Brain microvascular endothelial cell (primary cell): ENCODE measurements around the gene MCC.

Experiments used
- DNase-seq: peaks from one replicate; pipeline ENCODE4 v3.0.0-alpha.2; 2020
- H3K27ac ChIP-seq: fragments of 250-450 bp; sonication (Bioruptor Pico); 2 replicates; pipeline ENCODE4 v1.5.1; 2020; ENCODE audit warnings: mild to moderate bottlenecking, moderate library complexity
- H3K27me3 ChIP-seq: fragments of 250-450 bp; sonication (Bioruptor Pico); replicated peaks from 2 replicates; pipeline ENCODE4 v1.5.1; 2020; ENCODE audit warnings: mild to moderate bottlenecking
- H3K36me3 ChIP-seq: fragments of 250-450 bp; sonication (Bioruptor Pico); replicated peaks from 2 replicates; pipeline ENCODE4 v1.5.1; 2020; ENCODE audit warnings: mild to moderate bottlenecking
- H3K4me3 ChIP-seq: 2 replicates; pipeline ENCODE4 v1.5.1; 2011; ENCODE audit warnings: low read depth, mild to moderate bottlenecking, control low read depth, low read length, moderate library complexity
- in situ Hi-C: cut with HindIII; loops from 2 replicates; pipeline ENCODE4 v1.10.0; 2017; ENCODE audit warnings: low sequenced_read_pairs, low pct_ligation_motif_present
- TF ChIP-seq, protein P1 (sequence below): IDR thresholded peaks from 2 replicates; pipeline ENCODE4 v1.5.1; 2011; ENCODE audit warnings: low read depth, mild to moderate bottlenecking, moderate library complexity, low read length, control low read depth, inconsistent platforms; ENCODE audit errors: missing control alignments

The MCC gene

DNA sequence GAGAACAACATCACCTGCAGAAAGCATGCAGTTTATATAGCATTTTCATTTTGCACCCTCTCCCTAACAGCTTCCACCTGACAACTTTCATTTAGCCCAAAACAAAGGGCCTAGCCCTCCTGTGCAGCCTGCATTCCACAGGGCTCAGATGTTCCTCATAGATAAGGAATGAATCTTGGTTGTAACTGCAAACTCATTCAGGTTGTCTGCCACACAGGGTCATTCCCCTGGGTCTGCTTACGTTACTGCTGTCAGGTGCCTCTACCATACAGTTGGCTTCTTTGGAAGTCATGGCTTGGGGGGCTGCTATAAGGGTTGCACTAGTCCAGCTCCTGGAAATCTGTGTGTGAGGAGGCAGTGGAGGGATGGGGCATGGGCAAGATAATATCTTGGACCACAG, 514.3 kb downstream of the MCC start:
- TF ChIP-seq, protein P1, sequence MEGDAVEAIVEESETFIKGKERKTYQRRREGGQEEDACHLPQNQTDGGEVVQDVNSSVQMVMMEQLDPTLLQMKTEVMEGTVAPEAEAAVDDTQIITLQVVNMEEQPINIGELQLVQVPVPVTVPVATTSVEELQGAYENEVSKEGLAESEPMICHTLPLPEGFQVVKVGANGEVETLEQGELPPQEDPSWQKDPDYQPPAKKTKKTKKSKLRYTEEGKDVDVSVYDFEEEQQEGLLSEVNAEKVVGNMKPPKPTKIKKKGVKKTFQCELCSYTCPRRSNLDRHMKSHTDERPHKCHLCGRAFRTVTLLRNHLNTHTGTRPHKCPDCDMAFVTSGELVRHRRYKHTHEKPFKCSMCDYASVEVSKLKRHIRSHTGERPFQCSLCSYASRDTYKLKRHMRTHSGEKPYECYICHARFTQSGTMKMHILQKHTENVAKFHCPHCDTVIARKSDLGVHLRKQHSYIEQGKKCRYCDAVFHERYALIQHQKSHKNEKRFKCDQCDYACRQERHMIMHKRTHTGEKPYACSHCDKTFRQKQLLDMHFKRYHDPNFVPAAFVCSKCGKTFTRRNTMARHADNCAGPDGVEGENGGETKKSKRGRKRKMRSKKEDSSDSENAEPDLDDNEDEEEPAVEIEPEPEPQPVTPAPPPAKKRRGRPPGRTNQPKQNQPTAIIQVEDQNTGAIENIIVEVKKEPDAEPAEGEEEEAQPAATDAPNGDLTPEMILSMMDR = no peak
- Histone ChIP-seq H3K27ac (no peak overlapping the region), H3K27me3 (no peaks in the 10 kb centered on the region), H3K36me3 (no peaks in the 10 kb centered on the region), H3K4me3 (no peak overlapping the region)
- in situ Hi-C loops = no loop called here
- no peak for DNase-seq

DNA sequence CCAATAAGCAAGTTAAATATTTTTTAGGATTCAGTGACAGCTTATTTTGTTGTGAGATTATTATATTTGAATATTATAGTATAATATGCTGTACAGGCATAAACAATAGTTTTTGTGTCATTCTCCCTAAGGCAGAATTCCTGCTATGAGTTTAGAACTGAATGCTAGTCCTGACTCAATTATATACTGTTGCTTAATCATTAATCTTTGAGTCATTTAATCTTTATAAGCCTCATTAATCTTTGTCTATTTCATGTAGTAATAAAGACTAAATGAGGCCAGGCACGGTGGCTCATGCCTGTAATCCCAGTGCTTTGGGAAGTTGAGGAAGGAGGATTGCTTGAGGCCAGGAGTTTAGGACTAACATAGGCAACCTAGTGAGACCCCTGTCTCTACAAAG, 515.2 kb downstream of the MCC start:
- H3K4me3 ChIP-seq = no peak overlapping the region
- H3K36me3 ChIP-seq = no peaks in the 10 kb centered on the region
- H3K27ac ChIP-seq = no peak overlapping the region
- in situ Hi-C loops = no loop called here
- TF ChIP-seq, protein P1 = no peak
- no peak for DNase-seq
- no peaks in the 10 kb centered on the region for H3K27me3 ChIP-seq
